Measurements from ENCODE around the gene RIOK1.

The RIOK1 gene

GRCh38 chr6:7434672-7435071, 45.1 kb downstream of the RIOK1 start:
- Histone ChIP-seq H3K27ac (ENCODE audit: low read depth, low read length) (no peak overlapping the region), H3K27me3 (ENCODE audit: control insufficient read depth in 5 of 5, insufficient read depth in 4 of 5, low read length in 5 of 5) (peaks cover 0 to 7% (median 0%) of the 10 kb centered on the region in 5 donors), H3K9ac (ENCODE audit: low read length in 5 of 5) (no peak overlapping the region)

DNA sequence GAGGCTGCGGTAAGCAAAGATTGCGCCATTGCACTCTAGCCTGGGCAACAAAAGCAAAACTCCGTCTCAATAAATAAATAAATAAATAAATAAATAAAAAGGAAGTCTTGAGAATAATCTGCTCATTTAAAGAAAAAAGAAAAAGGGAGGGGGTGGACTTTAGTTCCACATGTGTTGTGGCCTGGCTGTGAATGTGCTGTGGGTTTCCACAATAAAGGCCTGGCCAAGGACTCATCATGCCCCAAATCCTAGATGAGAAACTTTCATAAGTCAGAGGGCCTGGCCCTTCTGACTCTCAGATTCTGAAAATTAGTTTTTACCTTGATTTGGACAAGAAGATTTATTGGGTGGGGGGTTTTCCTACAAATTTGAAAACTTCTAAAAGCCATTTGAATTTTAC, 48.4 kb downstream of the RIOK1 start:
- Histone ChIP-seq H3K4me3 (ENCODE audit: low read depth in 1 of 5, low read length in 5 of 5) (no peak overlapping the region), H3K27me3 (ENCODE audit: control insufficient read depth in 5 of 5, insufficient read depth in 4 of 5, low read length in 5 of 5) (peaks cover 0 to 3% (median 0%) of the 10 kb centered on the region in 5 donors), H3K9me3 (ENCODE audit: control insufficient read depth in 5 of 5, low read length in 5 of 5) (peaks cover 0 to 3% (median 0%) of the 10 kb centered on the region in 5 donors), H3K36me3 (ENCODE audit: control insufficient read depth in 5 of 5, insufficient read depth in 5 of 5, low read length in 5 of 5) (no peaks in the 10 kb centered on the region), H3K4me1 (ENCODE audit: control insufficient read depth in 5 of 5, insufficient read depth in 5 of 5, low read length in 5 of 5) (no peaks in the 10 kb centered on the region), H3K9ac (ENCODE audit: low read length in 5 of 5) (no peak overlapping the region), H3K27ac (ENCODE audit: low read depth, low read length) (no peak overlapping the region)

More at GRCh38 chr6:7434672-7435071, 45.1 kb downstream of the RIOK1 start:
- no peak overlapping the region for H3K4me3 ChIP-seq (ENCODE audit: low read depth in 1 of 5, low read length in 5 of 5)
- H3K4me1 ChIP-seq (ENCODE audit: control insufficient read depth in 5 of 5, insufficient read depth in 5 of 5, low read length in 5 of 5), result peaks cover 0 to 6% (median 0%) of the 10 kb centered on the region in 5 donors
- no peaks in the 10 kb centered on the region for H3K36me3 ChIP-seq (ENCODE audit: control insufficient read depth in 5 of 5, insufficient read depth in 5 of 5, low read length in 5 of 5)
- H3K9me3 ChIP-seq (ENCODE audit: control insufficient read depth in 5 of 5, low read length in 5 of 5), result peaks cover 0 to 3% (median 0%) of the 10 kb centered on the region in 5 donors

- no peak overlapping the region for H3K27ac ChIP-seq (ENCODE audit: low read depth, low read length)
- peaks cover 0 to 3% (median 0%) of the 10 kb centered on the region in 5 donors for H3K9me3 ChIP-seq (ENCODE audit: control insufficient read depth in 5 of 5, low read length in 5 of 5)
- no peaks in the 10 kb centered on the region for H3K36me3 ChIP-seq (ENCODE audit: control insufficient read depth in 5 of 5, insufficient read depth in 5 of 5, low read length in 5 of 5)
- H3K27me3 ChIP-seq (ENCODE audit: control insufficient read depth in 5 of 5, insufficient read depth in 4 of 5, low read length in 5 of 5), result peaks cover 0 to 3% (median 0%) of the 10 kb centered on the region in 5 donors
- H3K4me1 ChIP-seq (ENCODE audit: control insufficient read depth in 5 of 5, insufficient read depth in 5 of 5, low read length in 5 of 5), result no peaks in the 10 kb centered on the region
- no peak overlapping the region for H3K4me3 ChIP-seq (ENCODE audit: low read depth in 1 of 5, low read length in 5 of 5)
- H3K9ac ChIP-seq (ENCODE audit: low read length in 5 of 5), result no peak overlapping the region
These were observed 49.6 kb downstream of the RIOK1 start for GRCh38 chr6:7439228-7439627.

GRCh38 chr6:7440476-7440875, 50.9 kb downstream of the RIOK1 start:
- no peak overlapping the region for H3K27ac ChIP-seq (ENCODE audit: low read depth, low read length)
- H3K4me1 ChIP-seq (ENCODE audit: control insufficient read depth in 5 of 5, insufficient read depth in 5 of 5, low read length in 5 of 5), result peaks cover 0 to 2% (median 0%) of the 10 kb centered on the region in 5 donors
- H3K9ac ChIP-seq (ENCODE audit: low read length in 5 of 5), result no peak overlapping the region
- no peaks in the 10 kb centered on the region for H3K9me3 ChIP-seq (ENCODE audit: control insufficient read depth in 5 of 5, low read length in 5 of 5)
- no peak overlapping the region for H3K4me3 ChIP-seq (ENCODE audit: low read depth in 1 of 5, low read length in 5 of 5)
- peaks cover 0 to 3% (median 0%) of the 10 kb centered on the region in 5 donors for H3K27me3 ChIP-seq (ENCODE audit: control insufficient read depth in 5 of 5, insufficient read depth in 4 of 5, low read length in 5 of 5)
- no peaks in the 10 kb centered on the region for H3K36me3 ChIP-seq (ENCODE audit: control insufficient read depth in 5 of 5, insufficient read depth in 5 of 5, low read length in 5 of 5)

- Histone ChIP-seq H3K9ac (ENCODE audit: low read length in 5 of 5) (no peak overlapping the region), H3K36me3 (ENCODE audit: control insufficient read depth in 5 of 5, insufficient read depth in 5 of 5, low read length in 5 of 5) (no peaks in the 10 kb centered on the region), H3K9me3 (ENCODE audit: control insufficient read depth in 5 of 5, low read length in 5 of 5) (no peaks in the 10 kb centered on the region), H3K27me3 (ENCODE audit: control insufficient read depth in 5 of 5, insufficient read depth in 4 of 5, low read length in 5 of 5) (peaks cover 0 to 4% (median 0%) of the 10 kb centered on the region in 5 donors), H3K4me3 (ENCODE audit: low read depth in 1 of 5, low read length in 5 of 5) (no peak overlapping the region), H3K27ac (ENCODE audit: low read depth, low read length) (no peak overlapping the region), H3K4me1 (ENCODE audit: control insufficient read depth in 5 of 5, insufficient read depth in 5 of 5, low read length in 5 of 5) (peaks cover 0 to 2% (median 0%) of the 10 kb centered on the region in 5 donors)
These were observed 51.6 kb downstream of the RIOK1 start for GRCh38 chr6:7441048-7441775.

- no peak overlapping the region for H3K27ac ChIP-seq (ENCODE audit: low read depth, low read length)
- H3K9me3 ChIP-seq (ENCODE audit: control insufficient read depth in 5 of 5, low read length in 5 of 5), result no peaks in the 10 kb centered on the region
- peaks cover 0 to 2% (median 0%) of the 10 kb centered on the region in 5 donors for H3K4me1 ChIP-seq (ENCODE audit: control insufficient read depth in 5 of 5, insufficient read depth in 5 of 5, low read length in 5 of 5)
- H3K27me3 ChIP-seq (ENCODE audit: control insufficient read depth in 5 of 5, insufficient read depth in 4 of 5, low read length in 5 of 5), result peaks cover 0 to 4% (median 0%) of the 10 kb centered on the region in 5 donors
- H3K4me3 ChIP-seq (ENCODE audit: low read depth in 1 of 5, low read length in 5 of 5), result no peak overlapping the region
- H3K9ac ChIP-seq (ENCODE audit: low read length in 5 of 5), result no peak overlapping the region
- H3K36me3 ChIP-seq (ENCODE audit: control insufficient read depth in 5 of 5, insufficient read depth in 5 of 5, low read length in 5 of 5), result no peaks in the 10 kb centered on the region
These were observed 52.9 kb downstream of the RIOK1 start for GRCh38 chr6:7442467-7442866.

DNA sequence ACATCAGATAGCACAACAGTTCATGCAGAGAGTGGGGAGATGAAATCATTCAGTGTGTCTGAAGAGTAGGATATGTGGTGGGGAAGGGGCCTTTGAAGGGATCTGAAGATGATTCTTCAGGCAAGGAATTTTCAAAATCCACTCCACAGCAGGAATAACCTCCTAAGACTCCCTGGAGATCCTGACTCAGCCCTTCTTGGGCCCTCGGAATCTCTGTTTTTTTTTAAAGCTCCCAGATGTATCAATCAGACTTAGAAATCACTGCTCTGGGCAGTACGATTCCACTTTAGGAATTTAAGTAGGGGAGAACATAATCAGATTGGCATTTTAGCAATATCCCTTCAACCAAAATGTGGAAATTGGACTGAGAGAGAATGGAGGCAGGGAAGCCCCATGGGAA, 55.5 kb downstream of the RIOK1 start:
- Histone ChIP-seq H3K9ac (ENCODE audit: low read length in 5 of 5) (no peak overlapping the region), H3K36me3 (ENCODE audit: control insufficient read depth in 5 of 5, insufficient read depth in 5 of 5, low read length in 5 of 5) (no peaks in the 10 kb centered on the region), H3K4me3 (ENCODE audit: low read depth in 1 of 5, low read length in 5 of 5) (no peak overlapping the region), H3K27ac (ENCODE audit: low read depth, low read length) (no peak overlapping the region), H3K27me3 (ENCODE audit: control insufficient read depth in 5 of 5, insufficient read depth in 4 of 5, low read length in 5 of 5) (peaks cover 0 to 4% (median 0%) of the 10 kb centered on the region in 5 donors), H3K4me1 (ENCODE audit: control insufficient read depth in 5 of 5, insufficient read depth in 5 of 5, low read length in 5 of 5) (peaks cover 0 to 2% (median 0%) of the 10 kb centered on the region in 5 donors), H3K9me3 (ENCODE audit: control insufficient read depth in 5 of 5, low read length in 5 of 5) (no peaks in the 10 kb centered on the region)

- Histone ChIP-seq H3K4me3 (ENCODE audit: low read depth in 1 of 5, low read length in 5 of 5) (no peak overlapping the region), H3K9me3 (ENCODE audit: control insufficient read depth in 5 of 5, low read length in 5 of 5) (no peaks in the 10 kb centered on the region), H3K27me3 (ENCODE audit: control insufficient read depth in 5 of 5, insufficient read depth in 4 of 5, low read length in 5 of 5) (peaks cover 0 to 4% (median 0%) of the 10 kb centered on the region in 5 donors), H3K4me1 (ENCODE audit: control insufficient read depth in 5 of 5, insufficient read depth in 5 of 5, low read length in 5 of 5) (peaks cover 0 to 2% (median 0%) of the 10 kb centered on the region in 5 donors), H3K27ac (ENCODE audit: low read depth, low read length) (no peak overlapping the region), H3K9ac (ENCODE audit: low read length in 5 of 5) (no peak overlapping the region), H3K36me3 (ENCODE audit: control insufficient read depth in 5 of 5, insufficient read depth in 5 of 5, low read length in 5 of 5) (no peaks in the 10 kb centered on the region)
These were observed 56.4 kb downstream of the RIOK1 start for GRCh38 chr6:7445885-7446461.

DNA sequence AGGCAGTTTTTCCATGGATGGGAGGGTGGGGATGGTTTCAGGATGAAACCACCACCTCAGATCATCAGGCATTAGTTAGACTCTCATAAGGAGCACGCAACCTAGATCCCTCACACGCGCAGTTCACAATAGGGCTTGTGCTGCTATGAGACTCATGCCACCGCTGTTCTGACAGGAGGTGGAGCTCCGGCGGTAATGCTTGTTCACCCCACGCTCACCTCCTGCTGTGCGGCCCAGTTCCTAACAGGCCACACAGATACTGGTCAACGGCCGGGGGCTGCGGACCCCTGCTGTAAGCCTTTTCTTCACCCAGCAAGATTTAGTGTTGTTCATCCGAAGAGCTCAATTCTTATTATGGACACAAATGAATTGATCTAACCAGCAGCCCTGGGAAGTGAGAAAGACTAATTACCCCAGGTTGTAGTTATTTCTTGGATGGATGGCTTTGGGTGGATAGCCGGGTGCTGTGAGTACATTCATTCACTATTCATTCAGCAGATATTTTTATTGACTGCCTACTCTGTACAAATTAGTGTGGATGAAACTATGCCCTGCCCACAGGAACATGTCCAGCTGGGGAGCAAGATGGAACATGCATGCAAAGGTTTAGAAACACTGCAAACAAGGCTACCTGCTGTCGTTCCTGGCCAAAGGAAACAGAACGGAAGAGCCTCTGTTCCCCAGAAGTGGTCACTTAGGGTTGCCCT, 57.2 kb downstream of the RIOK1 start:
- Histone ChIP-seq H3K4me3 (ENCODE audit: low read depth in 1 of 5, low read length in 5 of 5) (no peak overlapping the region), H3K9me3 (ENCODE audit: control insufficient read depth in 5 of 5, low read length in 5 of 5) (no peaks in the 10 kb centered on the region), H3K27me3 (ENCODE audit: control insufficient read depth in 5 of 5, insufficient read depth in 4 of 5, low read length in 5 of 5) (peaks cover 0 to 4% (median 0%) of the 10 kb centered on the region in 5 donors), H3K4me1 (ENCODE audit: control insufficient read depth in 5 of 5, insufficient read depth in 5 of 5, low read length in 5 of 5) (peaks cover 0 to 2% (median 0%) of the 10 kb centered on the region in 5 donors), H3K27ac (ENCODE audit: low read depth, low read length) (no peak overlapping the region), H3K36me3 (ENCODE audit: control insufficient read depth in 5 of 5, insufficient read depth in 5 of 5, low read length in 5 of 5) (no peaks in the 10 kb centered on the region), H3K9ac (ENCODE audit: low read length in 5 of 5) (no peak overlapping the region)

GRCh38 chr6:7448232-7448631, 58.6 kb downstream of the RIOK1 start:
- H3K9me3 ChIP-seq (ENCODE audit: control insufficient read depth in 5 of 5, low read length in 5 of 5), result no peaks in the 10 kb centered on the region
- H3K4me3 ChIP-seq (ENCODE audit: low read depth in 1 of 5, low read length in 5 of 5), result no peak overlapping the region
- H3K27ac ChIP-seq (ENCODE audit: low read depth, low read length), result no peak overlapping the region
- no peaks in the 10 kb centered on the region for H3K36me3 ChIP-seq (ENCODE audit: control insufficient read depth in 5 of 5, insufficient read depth in 5 of 5, low read length in 5 of 5)
- H3K4me1 ChIP-seq (ENCODE audit: control insufficient read depth in 5 of 5, insufficient read depth in 5 of 5, low read length in 5 of 5), result peaks cover 0 to 2% (median 0%) of the 10 kb centered on the region in 5 donors
- peaks cover 0 to 4% (median 0%) of the 10 kb centered on the region in 5 donors for H3K27me3 ChIP-seq (ENCODE audit: control insufficient read depth in 5 of 5, insufficient read depth in 4 of 5, low read length in 5 of 5)
- H3K9ac ChIP-seq (ENCODE audit: low read length in 5 of 5), result no peak overlapping the region
